Ascending aorta (tissue), 2 donors: ENCODE data around the gene BCAS1. TPM values are rescaled to one million over a fixed set of nuclear protein-coding genes. Genes with fewer than 3 reads are reported as not detected.

Experiments
- DNase-seq, 2 donors: peaks; one replicate each; pipeline ENCODE4 v3.0.0-alpha.2; 2019; ENCODE audit warnings: low spot score in 2 of 2
- H3K27ac ChIP-seq, 2 donors: fragments of 200-600 bp; sonication (generic); one replicate each; pipeline ENCODE4 v1.5.1; 2016 to 2017; ENCODE audit warnings: mild to moderate bottlenecking in 1 of 2
- H3K27me3 ChIP-seq: fragments of 200-600 bp; sonication (generic); one replicate; pipeline ENCODE4 v1.5.1; 2017
- H3K36me3 ChIP-seq, 2 donors: fragments of 200-600 bp; sonication (generic); one replicate each; pipeline ENCODE4 v1.5.1; 2016
- H3K4me1 ChIP-seq, 2 donors: fragments of 200-600 bp; sonication (generic); one replicate each; pipeline ENCODE4 v1.5.1; 2016 to 2017; ENCODE audit warnings: mild to moderate bottlenecking in 1 of 2
- H3K4me3 ChIP-seq, 2 donors: fragments of 200-600 bp; sonication (generic); one replicate each; pipeline ENCODE4 v1.5.1; 2016 to 2017; ENCODE audit warnings: mild to moderate bottlenecking in 1 of 2
- H3K9me3 ChIP-seq, 2 donors: fragments of 200-600 bp; sonication (generic); one replicate each; pipeline ENCODE4 v1.5.1; 2016
- CTCF ChIP-seq, 3 experiments: fragments of 200-600 bp in 2 of 3; fragments of 450-650 bp in 1 of 3; sonication (generic) in 2 of 3; IDR thresholded peaks; one replicate each; pipeline ENCODE4 v1.5.1; 2016 to 2019; ENCODE audit warnings: antibody characterized with exemption in 3 of 3, mild to moderate bottlenecking in 1 of 3, moderate library complexity in 1 of 3
- intact Hi-C: fragments of 100-400 bp; cut with DNase I; formaldehyde crosslinking; loops from one replicate; pipeline ENCODE4 v1.15.1; 2023
- total RNA-seq: library from RNA; depleted of rRNA; stranded (reverse); fragments of >200 nt; gene quantifications from one replicate; pipeline ENCODE4 v1.1.0, GENCODE V29; 2016

Gene BCAS1
- total RNA-seq, 1 donor from 2014 or later = not detected

GRCh38 chr20:53999077-53999476, 71.3 kb downstream of the BCAS1 start:
- no peak for DNase-seq
- no peaks in the 10 kb centered on the region for H3K36me3 ChIP-seq
- TF ChIP-seq CTCF (IDR thresholded peaks at IDR 0.05) = no peak
- no peak overlapping the region for H3K27ac ChIP-seq
- no peaks in the 10 kb centered on the region for H3K27me3 ChIP-seq
- intact Hi-C loops = no loop called here
- peaks cover 14 to 23% of the 10 kb centered on the region in 2 donors for H3K9me3 ChIP-seq
- H3K4me3 ChIP-seq = no peak overlapping the region
- no peaks in the 10 kb centered on the region for H3K4me1 ChIP-seq

- H3K9me3 ChIP-seq = peaks cover 7 to 19% of the 10 kb centered on the region in 2 donors
- H3K4me1 ChIP-seq = no peaks in the 10 kb centered on the region
- no peak for TF ChIP-seq CTCF (IDR thresholded peaks at IDR 0.05)
- H3K4me3 ChIP-seq = no peak overlapping the region
- no peaks in the 10 kb centered on the region for H3K27me3 ChIP-seq
- H3K36me3 ChIP-seq = no peaks in the 10 kb centered on the region
- no peak for DNase-seq
- intact Hi-C loops = no loop called here
- H3K27ac ChIP-seq = no peak overlapping the region
Measured at GRCh38 chr20:53996584-53997486, 73.6 kb downstream of the BCAS1 start.

- no peaks in the 10 kb centered on the region for H3K4me1 ChIP-seq
- no peak overlapping the region for H3K27ac ChIP-seq
- intact Hi-C loops = no loop called here
- no peak for TF ChIP-seq CTCF (IDR thresholded peaks at IDR 0.05)
- H3K36me3 ChIP-seq = no peaks in the 10 kb centered on the region
- peaks cover 0 to 10% of the 10 kb centered on the region in 2 donors for H3K9me3 ChIP-seq
- no peak for DNase-seq
- no peaks in the 10 kb centered on the region for H3K27me3 ChIP-seq
- no peak overlapping the region for H3K4me3 ChIP-seq
Measured at GRCh38 chr20:53995949-53996348, 74.4 kb downstream of the BCAS1 start.

- H3K27me3 ChIP-seq = no peaks in the 10 kb centered on the region
- no peak overlapping the region for H3K27ac ChIP-seq
- no peaks in the 10 kb centered on the region for H3K9me3 ChIP-seq
- no peak for DNase-seq
- H3K4me3 ChIP-seq = no peak overlapping the region
- H3K4me1 ChIP-seq = no peaks in the 10 kb centered on the region
- intact Hi-C loops = no loop called here
- no peaks in the 10 kb centered on the region for H3K36me3 ChIP-seq
- no peak for TF ChIP-seq CTCF (IDR thresholded peaks at IDR 0.05)
Measured at GRCh38 chr20:53994088-53994487, 76.3 kb downstream of the BCAS1 start.

GRCh38 chr20:53993310-53993709, 77.1 kb downstream of the BCAS1 start:
- Histone ChIP-seq H3K27me3 (no peaks in the 10 kb centered on the region), H3K27ac (no peak overlapping the region), H3K36me3 (no peaks in the 10 kb centered on the region), H3K9me3 (no peaks in the 10 kb centered on the region), H3K4me1 (no peaks in the 10 kb centered on the region), H3K4me3 (no peak overlapping the region)
- intact Hi-C loops = no loop called here
- no peak for DNase-seq
- no peak for TF ChIP-seq CTCF (IDR thresholded peaks at IDR 0.05)
